Keratinocyte (primary cell): ENCODE data around the gene ZNF555.

Experiments used
- CTCF ChIP-seq, 3 experiments: IDR thresholded peaks in 1 of 3; conservative IDR thresholded peaks in 1 of 3; optimal IDR thresholded peaks in 1 of 3; 2 replicates in 2 of 3; 3 replicates in 1 of 3; pipeline versions ENCODE3 to v1.5.1; 2011; ENCODE audit warnings: low read length in 3 of 3, mild to moderate bottlenecking in 3 of 3, moderate library complexity in 2 of 3, control low read depth in 1 of 3, inconsistent platforms in 1 of 3; ENCODE audit not compliant: insufficient read depth in 2 of 3; ENCODE audit errors: extremely low read depth in 1 of 3
- EZH2 ChIP-seq: IDR thresholded peaks from one replicate; pipeline ENCODE4 v1.6.1; 2012; ENCODE audit warnings: inconsistent platforms, mild to moderate bottlenecking, low read length, moderate library complexity

DNA sequence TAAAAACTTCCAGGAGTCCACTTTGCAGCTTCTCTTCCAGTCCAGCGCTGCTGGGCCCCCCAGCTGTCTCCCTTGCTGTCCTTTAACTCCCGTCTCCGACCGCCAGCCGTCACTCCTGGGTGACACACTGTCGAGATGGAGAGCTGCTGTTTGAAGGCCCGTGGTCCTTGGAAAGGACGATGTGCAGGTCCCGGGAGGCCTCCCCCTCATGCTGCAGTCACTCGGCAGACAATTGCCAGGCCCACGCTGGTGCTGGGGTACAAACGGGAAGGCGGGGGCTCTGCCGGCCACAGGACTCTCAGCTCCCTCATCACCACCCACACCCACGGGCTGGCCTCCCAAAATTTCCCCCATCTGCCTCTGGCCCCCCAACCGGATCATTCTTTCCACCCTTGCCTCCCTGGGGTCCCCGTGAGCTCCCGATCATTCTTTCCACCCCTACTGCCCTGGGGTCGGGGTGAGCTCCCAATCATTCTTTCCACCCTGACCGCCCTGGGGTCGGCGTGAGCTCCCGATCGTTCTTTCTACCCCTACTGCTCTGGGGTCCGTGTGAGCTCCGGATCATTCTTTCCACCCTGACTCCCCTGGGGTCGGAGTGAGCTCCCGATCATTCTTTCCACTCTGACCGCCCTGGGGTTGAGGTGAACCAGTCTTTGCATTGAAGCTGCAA is 37.7 kb upstream of the ZNF555 start:
- TF ChIP-seq CTCF (optimal IDR thresholded peaks at IDR 0.05 in 1 of 3, IDR thresholded peaks at IDR 0.05 in 1 of 3, conservative IDR thresholded peaks at IDR 0.05 in 1 of 3; ENCODE audit: extremely low read depth in 1 of 3, insufficient read depth in 2 of 3, low read length in 3 of 3) (no peak), EZH2 (no peak)
